Measurements from ENCODE around the gene EEIG2. TPM values are rescaled to one million over a fixed set of nuclear protein-coding genes. Genes with fewer than 3 reads are reported as not detected.

EEIG2 gene
- total and polyA plus RNA-seq, 9 of the 15 experiments (the other 6 are each of a cell fraction or from before 2014, with no cell fraction given) = 6.1 to 26.9 (median 15.2) TPM

- TF ChIP-seq MGA (IDR thresholded peaks at IDR 0.05) (no peak), LCOR (CRISPR knock-in tag; IDR thresholded peaks at IDR 0.05) (no peak), SRSF3 (IDR thresholded peaks at IDR 0.05; ENCODE audit: insufficient read depth, low read length) (no peak), U2AF2 (optimal IDR thresholded peaks at IDR 0.05; ENCODE audit: low read depth, low read length) (no peak), L3MBTL2 (IDR thresholded peaks at IDR 0.05) (no peak; the same call in none of the 2 replicates), GTF3C2 (IDR thresholded peaks at IDR 0.05; ENCODE audit: borderline replicate concordance, extremely low read depth, insufficient read length) (no peak), PATZ1 (CRISPR knock-in tag; IDR thresholded peaks at IDR 0.05; ENCODE audit: borderline replicate concordance) (no peak), CREB3 (tag; conservative IDR thresholded peaks at IDR 0.05; ENCODE audit: low read depth) (no peak), ZNF408 (CRISPR knock-in tag; IDR thresholded peaks at IDR 0.05; ENCODE audit: low read depth) (no peak), ESRRA (IDR thresholded peaks at IDR 0.05; ENCODE audit: borderline replicate concordance, low read depth) (peak; percentile 17; the same call in 1 of the 2 replicates)
Measured at GRCh38 chr1:108521990-108522393, 37.9 kb upstream of the EEIG2 start (continued).

All from K562 (cell line).